Endothelial cell of umbilical vein (primary cell): Measurements from ENCODE around the gene E2F4. TPM values are rescaled to one million over a fixed set of nuclear protein-coding genes. Genes with fewer than 3 reads are reported as not detected.

Experiments used
- BruUV-seq: library from RNA; stranded (reverse); fragments of 400-500 nt; replicated peaks from 2 replicates; lab custom pipeline; 2021; lab: Mats Ljungman, UMichigan
- CTCF ChIA-PET: fragments of 300-600, 350-600 bp; sonication (Branson Sonifier 250); formaldehyde crosslinking; loops from one replicate; lab custom pipeline; 2021; ENCODE audit warnings: antibody characterized with exemption, inconsistent platforms; lab: Charles Lee
- POLR2A ChIA-PET: fragments of 300-600, 350-600 bp; sonication (Branson Sonifier 250); formaldehyde crosslinking; loops from one replicate; lab custom pipeline; 2021; ENCODE audit warnings: antibody characterized with exemption, inconsistent platforms; lab: Charles Lee
- DNase-seq: peaks from one replicate; pipeline ENCODE4 v3.0.0-alpha.2; 2011; ENCODE audit warnings: low read depth, low spot score
- FAIRE-seq: peaks from 2 replicates; lab custom pipeline; 2011; peaks lifted over from hg19 to GRCh38; lab: Jason Lieb, UNC
- H2AFZ ChIP-seq: 2 replicates; pipeline ENCODE4 v1.6.0; 2012; ENCODE audit warnings: low read depth, low read length, control low read depth, inconsistent platforms
- H3K27ac ChIP-seq: 2 replicates; pipeline ENCODE4 v1.5.1; 2011; ENCODE audit warnings: low read depth, mild to moderate bottlenecking, control low read depth, low read length, moderate library complexity; ENCODE audit not compliant: insufficient read depth
- H3K27me3 ChIP-seq, 2 experiments: 2 replicates each; pipeline versions ENCODE4 v1.6.0 to v1.6.1; 2011; ENCODE audit warnings: low read length in 2 of 2, mixed read lengths in 1 of 2; ENCODE audit not compliant: control insufficient read depth in 2 of 2, insufficient read depth in 2 of 2
- H3K36me3 ChIP-seq, 2 experiments: 2 replicates in 1 of 2; 3 replicates in 1 of 2; pipeline ENCODE4 v1.5.1; 2011; ENCODE audit warnings: low read length in 2 of 2, mild to moderate bottlenecking in 1 of 2, moderate library complexity in 1 of 2; ENCODE audit not compliant: control insufficient read depth in 2 of 2, insufficient read depth in 2 of 2; ENCODE audit errors: extremely low read depth in 1 of 2
- H3K4me1 ChIP-seq: 3 replicates; pipeline ENCODE4 v1.5.1; 2011; ENCODE audit warnings: mild to moderate bottlenecking, low read length; ENCODE audit not compliant: control insufficient read depth, insufficient read depth; ENCODE audit errors: extremely low read depth
- H3K4me2 ChIP-seq: 2 replicates; pipeline ENCODE4 v1.6.1; 2011; ENCODE audit warnings: low read length, control low read depth, mixed read lengths; ENCODE audit not compliant: insufficient read depth
- H3K4me3 ChIP-seq, 3 experiments: fragments of 200-600 bp in 1 of 3; sonication (generic), shearing (Covaris generic) in 1 of 3; replicated peaks in 1 of 3; 2 replicates each; pipeline ENCODE4 v1.5.1; 2011 to 2016; ENCODE audit warnings: control low read depth in 3 of 3, low read length in 3 of 3, mild to moderate bottlenecking in 2 of 3, inconsistent platforms in 1 of 3, low read depth in 1 of 3, moderate library complexity in 1 of 3; ENCODE audit not compliant: insufficient read depth in 1 of 3
- H3K79me2 ChIP-seq: 2 replicates; pipeline ENCODE4 v1.6.0; 2012; ENCODE audit warnings: low read length, inconsistent platforms; ENCODE audit not compliant: control insufficient read depth, insufficient read depth
- H3K9ac ChIP-seq: replicated peaks from 2 replicates; pipeline ENCODE3; 2011; ENCODE audit warnings: low read length, control low read depth; ENCODE audit not compliant: insufficient read depth; ENCODE audit errors: extremely low read depth
- H3K9me1 ChIP-seq: replicated peaks from 3 replicates; pipeline ENCODE4 v1.6.0; 2011; ENCODE audit warnings: mild to moderate bottlenecking, low read length; ENCODE audit not compliant: control insufficient read depth, insufficient read depth; ENCODE audit errors: extremely low read depth
- H3K9me3 ChIP-seq: replicated peaks from 2 replicates; pipeline ENCODE4 v1.5.1; 2012; ENCODE audit warnings: low read length, inconsistent platforms; ENCODE audit not compliant: control insufficient read depth, insufficient read depth
- H4K20me1 ChIP-seq: replicated peaks from 2 replicates; pipeline ENCODE3; 2011; ENCODE audit warnings: mild to moderate bottlenecking, low read length; ENCODE audit not compliant: control insufficient read depth, insufficient read depth; ENCODE audit errors: extremely low read depth
- EZH2 ChIP-seq: IDR thresholded peaks from 2 replicates; pipeline ENCODE4 v1.6.1; 2012; ENCODE audit warnings: borderline replicate concordance, low read depth, mild to moderate bottlenecking, moderate library complexity, low read length, inconsistent platforms; ENCODE audit not compliant: severe bottlenecking
- FOS ChIP-seq: IDR thresholded peaks from 2 replicates; pipeline ENCODE4 v1.6.1; 2011; ENCODE audit warnings: mild to moderate bottlenecking, low read length, moderate library complexity, borderline replicate concordance; ENCODE audit not compliant: insufficient read depth
- GATA2 ChIP-seq: IDR thresholded peaks from 2 replicates; pipeline ENCODE4 v1.7.0; 2011; ENCODE audit warnings: low read depth, mild to moderate bottlenecking, moderate library complexity, mixed read lengths, low read length; ENCODE audit not compliant: insufficient read length, insufficient read depth
- JUN ChIP-seq: IDR thresholded peaks from 2 replicates; pipeline ENCODE4 v1.6.1; 2011; ENCODE audit warnings: borderline replicate concordance, low read depth; ENCODE audit not compliant: insufficient read length, insufficient read depth
- MYC ChIP-seq: IDR thresholded peaks from one replicate; pipeline ENCODE4 v1.6.1; 2011; ENCODE audit warnings: mild to moderate bottlenecking, low read depth, low read length
- POLR2A ChIP-seq: IDR thresholded peaks from 2 replicates; pipeline ENCODE4 v1.6.1; 2012; ENCODE audit warnings: low read depth, mild to moderate bottlenecking, control low read depth, low read length
- POLR2AphosphoS5 ChIP-seq: IDR thresholded peaks from 2 replicates; pipeline ENCODE4 v1.6.1; 2012; ENCODE audit warnings: low read depth, mild to moderate bottlenecking, control low read depth, low read length, moderate library complexity; ENCODE audit not compliant: insufficient read depth
- dilution Hi-C: fragments of 300-500 bp; cut with MboI; formaldehyde crosslinking; loops from one replicate; pipeline ENCODE4 v1.15.0; 2019; ENCODE audit warnings: low sequenced_read_pairs; ENCODE audit not compliant: extremely low pct_ligation_motif_present
- intact Hi-C: fragments of 100-400 bp; cut with micrococcal nuclease; formaldehyde crosslinking; loops from one replicate; pipeline ENCODE4 v1.10.0; 2022
- polyA plus RNA-seq, 4 experiments: library from polyadenylated mRNA; depleted of rRNA in 3 of 4; stranded (reverse) in 3 of 4; unstranded in 1 of 4; fragments of >200 nt; gene quantifications; 2 replicates each; pipeline versions ENCODE4 v1.2.1 to v1.2.3, GENCODE V29; 2011 to 2012; ENCODE audit warnings: missing spikeins in 1 of 4
- total RNA-seq: library from RNA; stranded (reverse); gene quantifications from 2 replicates; pipeline ENCODE4 v1.2.3, GENCODE V29; 2021
- TF ChIP-seq, protein P1 (sequence below): IDR thresholded peaks from 2 replicates; pipeline ENCODE4 v1.6.1; 2011; ENCODE audit not compliant: insufficient read depth, insufficient read length
- TF ChIP-seq, protein P2 (sequence below), 2 donors: IDR thresholded peaks; 1 replicate in 1 of 2; 2 replicates in 1 of 2; pipeline ENCODE4 v1.5.1; 2011; ENCODE audit warnings: low read length in 2 of 2, mild to moderate bottlenecking in 2 of 2, moderate library complexity in 2 of 2, control low read depth in 1 of 2, inconsistent platforms in 1 of 2, low read depth in 1 of 2; ENCODE audit not compliant: insufficient read depth in 1 of 2; ENCODE audit errors: extremely low read depth in 1 of 2

E2F4 gene
- total and polyA plus RNA-seq, 2 donors (not counting 3 experiments of a cell fraction or from before 2014, with no cell fraction given) = 112 to 168 TPM

DNA sequence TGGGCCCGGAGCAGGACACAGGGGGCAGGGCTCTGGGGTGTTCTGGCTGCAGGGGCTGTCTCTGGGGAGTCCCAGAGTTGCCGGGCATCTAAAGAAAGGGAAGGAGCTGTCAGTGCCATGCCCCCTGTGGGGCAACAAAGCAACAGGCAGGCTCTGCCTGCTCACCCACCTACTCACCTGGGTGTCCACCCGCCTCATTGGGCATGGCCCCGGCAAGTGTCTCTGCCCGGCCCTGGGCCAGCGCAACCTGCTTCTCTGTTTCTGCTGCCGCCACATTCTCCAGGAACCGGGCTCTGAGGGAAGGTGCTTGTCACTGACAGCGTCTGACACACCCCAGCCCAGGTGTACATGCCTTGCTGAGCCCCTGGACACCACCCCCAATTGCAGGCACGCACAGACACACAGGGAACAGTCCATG is 42.2 kb downstream of the E2F4 start:
- TF ChIP-seq POLR2A (no peak), FOS (no peak), EZH2 (no peak), POLR2AphosphoS5 (no peak), MYC (no peak), GATA2 (no peak), JUN (no peak)
- TF ChIP-seq, protein P1, sequence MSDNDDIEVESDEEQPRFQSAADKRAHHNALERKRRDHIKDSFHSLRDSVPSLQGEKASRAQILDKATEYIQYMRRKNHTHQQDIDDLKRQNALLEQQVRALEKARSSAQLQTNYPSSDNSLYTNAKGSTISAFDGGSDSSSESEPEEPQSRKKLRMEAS = no peak
- TF ChIP-seq, protein P2, sequence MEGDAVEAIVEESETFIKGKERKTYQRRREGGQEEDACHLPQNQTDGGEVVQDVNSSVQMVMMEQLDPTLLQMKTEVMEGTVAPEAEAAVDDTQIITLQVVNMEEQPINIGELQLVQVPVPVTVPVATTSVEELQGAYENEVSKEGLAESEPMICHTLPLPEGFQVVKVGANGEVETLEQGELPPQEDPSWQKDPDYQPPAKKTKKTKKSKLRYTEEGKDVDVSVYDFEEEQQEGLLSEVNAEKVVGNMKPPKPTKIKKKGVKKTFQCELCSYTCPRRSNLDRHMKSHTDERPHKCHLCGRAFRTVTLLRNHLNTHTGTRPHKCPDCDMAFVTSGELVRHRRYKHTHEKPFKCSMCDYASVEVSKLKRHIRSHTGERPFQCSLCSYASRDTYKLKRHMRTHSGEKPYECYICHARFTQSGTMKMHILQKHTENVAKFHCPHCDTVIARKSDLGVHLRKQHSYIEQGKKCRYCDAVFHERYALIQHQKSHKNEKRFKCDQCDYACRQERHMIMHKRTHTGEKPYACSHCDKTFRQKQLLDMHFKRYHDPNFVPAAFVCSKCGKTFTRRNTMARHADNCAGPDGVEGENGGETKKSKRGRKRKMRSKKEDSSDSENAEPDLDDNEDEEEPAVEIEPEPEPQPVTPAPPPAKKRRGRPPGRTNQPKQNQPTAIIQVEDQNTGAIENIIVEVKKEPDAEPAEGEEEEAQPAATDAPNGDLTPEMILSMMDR (IDR thresholded peaks at IDR 0.05; ENCODE audit: extremely low read depth in 1 of 2, insufficient read depth in 1 of 2, low read depth in 1 of 2, low read length in 2 of 2) = no peak
- Histone ChIP-seq H3K27ac (no peak overlapping the region), H3K27me3 (no peaks in the 10 kb centered on the region), H3K4me3 (no peak overlapping the region), H3K4me2 (no peak overlapping the region), H3K9me1 (no peaks in the 10 kb centered on the region), H4K20me1 (no peaks in the 10 kb centered on the region), H3K9ac (no peak overlapping the region), H3K79me2 (peaks cover 2% of the 10 kb centered on the region), H2AFZ (no peak overlapping the region), H3K9me3 (no peaks in the 10 kb centered on the region), H3K36me3 (peaks cover 21 to 77% of the 10 kb centered on the region in 2 experiments), H3K4me1 (no peaks in the 10 kb centered on the region)
- POLR2A ChIA-PET = no interaction called here
- intact Hi-C loops (no loop called here), dilution Hi-C loops (no loop called here)
- CTCF ChIA-PET = interaction anchor here (1.3 to 1.8 kb wide), 2 partner anchors 10 to 166 kb away, joined by 3 to 4 read pairs; no protein-coding TSS in a partner anchor
- FAIRE-seq (no peak), DNase-seq (no peak)
- no TSS peak for BruUV-seq
